Gastroesophageal sphincter (tissue), 3 donors: ENCODE results near the gene SPACA7.

Source experiments
- CTCF ChIP-seq, 4 experiments: fragments of 200-600 bp in 2 of 4; fragments of 450-650 bp in 2 of 4; sonication (generic) in 1 of 4; IDR thresholded peaks; one replicate each; pipeline ENCODE4 v1.5.1; 2017 to 2019; ENCODE audit warnings: antibody characterized with exemption in 4 of 4, mild to moderate bottlenecking in 2 of 4, moderate library complexity in 2 of 4
- POLR2A ChIP-seq, 2 donors: fragments of 450-650 bp; IDR thresholded peaks; one replicate each; pipeline ENCODE4 v1.6.1; 2017; ENCODE audit warnings: antibody characterized with exemption in 2 of 2, mild to moderate bottlenecking in 2 of 2, moderate library complexity in 1 of 2

DNA sequence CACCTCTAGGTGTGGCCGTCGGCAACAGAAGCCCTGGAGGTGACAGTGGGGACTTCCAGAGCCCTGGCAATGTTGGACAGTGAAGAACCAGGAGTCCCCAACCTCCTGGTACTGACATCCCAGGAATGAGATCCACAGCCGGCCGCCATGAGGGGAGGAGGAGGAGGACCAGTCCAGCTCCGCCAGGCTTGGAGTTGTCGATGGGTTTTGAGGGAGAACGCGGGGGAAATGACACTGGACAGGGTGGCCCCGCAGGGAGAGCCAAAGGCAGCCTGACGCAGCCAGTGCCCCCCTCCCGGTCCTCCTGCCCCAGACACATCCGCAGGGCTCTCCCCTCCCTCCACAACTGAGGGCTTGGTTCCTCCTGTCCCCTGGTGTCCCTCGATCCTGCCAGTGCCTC lies 57.9 kb downstream of the SPACA7 start:
- TF ChIP-seq CTCF (IDR thresholded peaks at IDR 0.05): no peak
- TF ChIP-seq POLR2A (IDR thresholded peaks at IDR 0.05): no peak
